Activated CD4-positive, CD25-positive, alpha-beta regulatory T cell treated with anti-CD3 and anti-CD28 coated beads, Interleukin-2, amount 50 U/mL, for 72 hours (primary cell): ENCODE data around the gene UNCX.
"Not testable (repeated sequence)": the region's sequence is repeated elsewhere in the genome, so short reads cannot be mapped to it uniquely, and the experiment has no call there.

Source experiments
- DNase-seq: peaks from one replicate; pipeline ENCODE4 v3.0.0; 2021

The UNCX gene

GRCh38 chr7:1259621-1260243 lies 27.1 kb downstream of the UNCX start:
- DNase-seq, result no peak

- DNase-seq, result no peak
Observed at GRCh38 chr7:1260244-1260635, 27.6 kb downstream of the UNCX start.

GRCh38 chr7:1261036-1261435 lies 28.4 kb downstream of the UNCX start:
- DNase-seq, result not testable (repeated sequence)

GRCh38 chr7:1262441-1262840 lies 29.8 kb downstream of the UNCX start:
- no peak for DNase-seq

- no peak for DNase-seq
Observed at GRCh38 chr7:1263391-1263951, 30.8 kb downstream of the UNCX start.

GRCh38 chr7:1264345-1265280 lies 31.9 kb downstream of the UNCX start:
- DNase-seq, result no peak

GRCh38 chr7:1267016-1267900 lies 34.6 kb downstream of the UNCX start:
- DNase-seq, result no peak

- DNase-seq, result no peak
Observed at GRCh38 chr7:1268076-1268815, 35.6 kb downstream of the UNCX start.

GRCh38 chr7:1268866-1269265 lies 36.2 kb downstream of the UNCX start:
- DNase-seq, result no peak

GRCh38 chr7:1269336-1269890 lies 36.7 kb downstream of the UNCX start:
- no peak for DNase-seq

GRCh38 chr7:1270181-1270580 lies 37.5 kb downstream of the UNCX start:
- no peak for DNase-seq

- DNase-seq, result no peak
Observed at GRCh38 chr7:1271046-1271445, 38.4 kb downstream of the UNCX start.

GRCh38 chr7:1271656-1272055 lies 39.0 kb downstream of the UNCX start:
- no peak for DNase-seq

- not testable (repeated sequence) for DNase-seq
Observed at GRCh38 chr7:1272136-1272535, 39.5 kb downstream of the UNCX start.

GRCh38 chr7:1274121-1274875 lies 41.6 kb downstream of the UNCX start:
- no peak for DNase-seq

- no peak for DNase-seq
Observed at GRCh38 chr7:1274876-1275375, 42.3 kb downstream of the UNCX start.

GRCh38 chr7:1275451-1276381 lies 43.0 kb downstream of the UNCX start:
- no peak for DNase-seq

GRCh38 chr7:1276626-1277175 lies 44.0 kb downstream of the UNCX start:
- DNase-seq, result no peak

GRCh38 chr7:1278543-1278942 lies 45.9 kb downstream of the UNCX start:
- no peak for DNase-seq
